Measurements from ENCODE around the gene AGPAT4. TPM values are rescaled to one million over a fixed set of nuclear protein-coding genes. Genes with fewer than 3 reads are reported as not detected.

Gene AGPAT4
- polyA plus RNA-seq, 2 of the 4 experiments (the other 2 are of a cell fraction), result 2.1 to 3.7 TPM

GRCh38 chr6:161132384-161132783, 141.5 kb downstream of the AGPAT4 start (continued):
- TF ChIP-seq FOXS1 (CRISPR knock-in tag; IDR thresholded peaks at IDR 0.05), result no peak

GRCh38 chr6:161130967-161131766, 142.7 kb downstream of the AGPAT4 start:
- no peak for FAIRE-seq
- TF ChIP-seq RFX5 (IDR thresholded peaks at IDR 0.05), result no peak
- TF ChIP-seq HEYL (CRISPR knock-in tag; IDR thresholded peaks at IDR 0.05), result no peak
- no peak for TF ChIP-seq MAFK (IDR thresholded peaks at IDR 0.05; ENCODE audit: partially characterized antibody)
- no peak for TF ChIP-seq NFE2L2 (conservative IDR thresholded peaks at IDR 0.05; ENCODE audit: low read length)
- TF ChIP-seq CHD2 (IDR thresholded peaks at IDR 0.05; ENCODE audit: low read length, partially characterized antibody), result no peak
- no peak for TF ChIP-seq EP300 (IDR thresholded peaks at IDR 0.05)
- no peak for TF ChIP-seq EHMT2 (IDR thresholded peaks at IDR 0.05; ENCODE audit: low read depth)
- TF ChIP-seq POLR2AphosphoS2 (conservative IDR thresholded peaks at IDR 0.05; ENCODE audit: low read length), result no peak
- no peak for TF ChIP-seq ZFP36 (IDR thresholded peaks at IDR 0.05; ENCODE audit: borderline replicate concordance, partially characterized antibody)
- TF ChIP-seq KDM5A (IDR thresholded peaks at IDR 0.05), result no peak
- TF ChIP-seq CTCF (IDR thresholded peaks at IDR 0.05), result no peak
- TF ChIP-seq ZC3H11A (IDR thresholded peaks at IDR 0.05), result no peak
- no peak for TF ChIP-seq SMC3 (IDR thresholded peaks at IDR 0.05)
- no peak for TF ChIP-seq CEBPB (IDR thresholded peaks at IDR 0.05)
- TF ChIP-seq JUN (IDR thresholded peaks at IDR 0.05), result no peak
- no peak for TF ChIP-seq SREBF2 (IDR thresholded peaks at IDR 0.05)
- POLR2A ChIA-PET, result no interaction called here
- DNase-seq (ENCODE audit: low read depth in 1 of 2, low spot score in 1 of 2), result no peak
- Histone ChIP-seq H3K27ac (no peak overlapping the region), H3K4me3 (no peak overlapping the region), H3K4me2 (no peak overlapping the region), H3K4me1 (no peaks in the 10 kb centered on the region), H3K9me3 (no peaks in the 10 kb centered on the region)
- ATAC-seq, result no peak
- 98% methylated on average over 3 of the region's 3 CpGs for WGBS (ENCODE audit: missing lambda C conversion rate)
- CTCF ChIA-PET, result no interaction called here

- no peak overlapping the region for H3K4me2 ChIP-seq
Observed at GRCh38 chr6:161130541-161130940, 143.3 kb downstream of the AGPAT4 start.

GRCh38 chr6:161128680-161129196, 145.1 kb downstream of the AGPAT4 start:
- no peak for ATAC-seq
- POLR2A ChIA-PET, result no interaction called here
- H3K4me3 ChIP-seq, result no peak overlapping the region
- CTCF ChIA-PET, result interaction anchor here (1.4 kb wide), 1 partner anchor 245 kb away, joined by 4 read pairs; no protein-coding TSS in a partner anchor
- TF ChIP-seq KDM1A (IDR thresholded peaks at IDR 0.05; ENCODE audit: low read depth), result no peak
- no peak for TF ChIP-seq FOSL2 (IDR thresholded peaks at IDR 0.05)
- peak; percentile 6; the same call in 1 of the 2 replicates for TF ChIP-seq FOSL2 (CRISPR knock-in tag; IDR thresholded peaks at IDR 0.05)
- FAIRE-seq, result no peak
- whole genome bisulfite sequencing (ENCODE audit: missing lambda C conversion rate), result 65% methylated on average over 12 of the region's 12 CpGs
- H3K4me1 ChIP-seq, result no peaks in the 10 kb centered on the region
- no peak overlapping the region for H3K4me2 ChIP-seq
- H3K27ac ChIP-seq, result no peak overlapping the region
- H3K9me3 ChIP-seq, result 0 out of 3 replicates have a peak, but pooled peaks cover 3% of the 10 kb centered on the region
- DNase-seq (ENCODE audit: low read depth in 1 of 2, low spot score in 1 of 2), result peak in 1 of 2 experiments; percentile 45

More at GRCh38 chr6:161130541-161130940, 143.3 kb downstream of the AGPAT4 start:
- POLR2A ChIA-PET, result no interaction called here
- DNase-seq (ENCODE audit: low read depth in 1 of 2, low spot score in 1 of 2), result no peak
- CTCF ChIA-PET, result no interaction called here
- ATAC-seq, result no peak
- TF ChIP-seq CBX2 (IDR thresholded peaks at IDR 0.05; ENCODE audit: borderline replicate concordance, low read depth), result no peak
- 90% methylated on average over 3 of the region's 7 CpGs for WGBS (ENCODE audit: missing lambda C conversion rate)
- Histone ChIP-seq H3K4me3 (no peak overlapping the region), H3K27ac (no peak overlapping the region), H3K9me3 (no peaks in the 10 kb centered on the region), H3K4me1 (no peaks in the 10 kb centered on the region)
- FAIRE-seq, result no peak

Measured in A549 (cell line).